ENCODE results near the gene CLDN34. TPM values are rescaled to one million over a fixed set of nuclear protein-coding genes. Genes with fewer than 3 reads are reported as not detected.

Gene CLDN34
- total RNA-seq, 1 experiment from 2014 or later = 0.38 TPM

DNA sequence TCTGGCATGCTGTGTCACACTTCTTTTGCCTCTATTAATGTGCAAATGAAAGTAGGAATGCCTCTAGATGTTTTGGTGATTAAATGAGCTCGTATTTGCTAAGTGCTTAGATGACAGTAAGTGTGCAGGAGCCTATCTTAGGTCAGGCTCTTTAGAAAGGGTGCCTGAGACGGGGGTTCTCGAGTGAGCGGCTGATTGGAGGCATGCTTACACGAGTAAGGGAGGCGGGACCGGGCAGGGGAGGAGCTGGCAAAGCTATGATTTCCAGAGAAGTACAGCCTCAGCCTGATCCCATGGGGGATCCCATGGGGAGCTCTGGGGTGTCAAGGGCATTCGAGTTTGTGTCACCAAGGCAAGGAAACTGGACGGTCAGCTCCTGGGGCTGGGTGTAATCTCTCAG, 44.8 kb downstream of the CLDN34 start:
- CTCF ChIA-PET = no interaction called here
- H3K9me3 Mint-ChIP-seq (ENCODE audit: low read depth, unreplicated experiment) = no peaks in the 10 kb centered on the region
- no peaks in the 10 kb centered on the region for H3K27me3 Mint-ChIP-seq (ENCODE audit: unreplicated experiment)
- TF ChIP-seq, protein P1, sequence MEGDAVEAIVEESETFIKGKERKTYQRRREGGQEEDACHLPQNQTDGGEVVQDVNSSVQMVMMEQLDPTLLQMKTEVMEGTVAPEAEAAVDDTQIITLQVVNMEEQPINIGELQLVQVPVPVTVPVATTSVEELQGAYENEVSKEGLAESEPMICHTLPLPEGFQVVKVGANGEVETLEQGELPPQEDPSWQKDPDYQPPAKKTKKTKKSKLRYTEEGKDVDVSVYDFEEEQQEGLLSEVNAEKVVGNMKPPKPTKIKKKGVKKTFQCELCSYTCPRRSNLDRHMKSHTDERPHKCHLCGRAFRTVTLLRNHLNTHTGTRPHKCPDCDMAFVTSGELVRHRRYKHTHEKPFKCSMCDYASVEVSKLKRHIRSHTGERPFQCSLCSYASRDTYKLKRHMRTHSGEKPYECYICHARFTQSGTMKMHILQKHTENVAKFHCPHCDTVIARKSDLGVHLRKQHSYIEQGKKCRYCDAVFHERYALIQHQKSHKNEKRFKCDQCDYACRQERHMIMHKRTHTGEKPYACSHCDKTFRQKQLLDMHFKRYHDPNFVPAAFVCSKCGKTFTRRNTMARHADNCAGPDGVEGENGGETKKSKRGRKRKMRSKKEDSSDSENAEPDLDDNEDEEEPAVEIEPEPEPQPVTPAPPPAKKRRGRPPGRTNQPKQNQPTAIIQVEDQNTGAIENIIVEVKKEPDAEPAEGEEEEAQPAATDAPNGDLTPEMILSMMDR (IDR thresholded peaks at IDR 0.05; ENCODE audit: unreplicated experiment) = no peak
- no peak for DNase-seq
- H3K36me3 Mint-ChIP-seq (ENCODE audit: insufficient read depth, unreplicated experiment) = peaks cover 27% of the 10 kb centered on the region
- H3K4me1 Mint-ChIP-seq (ENCODE audit: low read depth, unreplicated experiment) = peaks cover 38% of the 10 kb centered on the region
- H3K27ac Mint-ChIP-seq (ENCODE audit: unreplicated experiment) = no peak overlapping the region
- no TSS peak for BruUV-seq (replicated peaks)
- H3K4me3 Mint-ChIP-seq (ENCODE audit: low read depth, unreplicated experiment) = no peak overlapping the region
- intact Hi-C loops (cut with micrococcal nuclease; ENCODE audit: unreplicated experiment) = no loop called here

DNA sequence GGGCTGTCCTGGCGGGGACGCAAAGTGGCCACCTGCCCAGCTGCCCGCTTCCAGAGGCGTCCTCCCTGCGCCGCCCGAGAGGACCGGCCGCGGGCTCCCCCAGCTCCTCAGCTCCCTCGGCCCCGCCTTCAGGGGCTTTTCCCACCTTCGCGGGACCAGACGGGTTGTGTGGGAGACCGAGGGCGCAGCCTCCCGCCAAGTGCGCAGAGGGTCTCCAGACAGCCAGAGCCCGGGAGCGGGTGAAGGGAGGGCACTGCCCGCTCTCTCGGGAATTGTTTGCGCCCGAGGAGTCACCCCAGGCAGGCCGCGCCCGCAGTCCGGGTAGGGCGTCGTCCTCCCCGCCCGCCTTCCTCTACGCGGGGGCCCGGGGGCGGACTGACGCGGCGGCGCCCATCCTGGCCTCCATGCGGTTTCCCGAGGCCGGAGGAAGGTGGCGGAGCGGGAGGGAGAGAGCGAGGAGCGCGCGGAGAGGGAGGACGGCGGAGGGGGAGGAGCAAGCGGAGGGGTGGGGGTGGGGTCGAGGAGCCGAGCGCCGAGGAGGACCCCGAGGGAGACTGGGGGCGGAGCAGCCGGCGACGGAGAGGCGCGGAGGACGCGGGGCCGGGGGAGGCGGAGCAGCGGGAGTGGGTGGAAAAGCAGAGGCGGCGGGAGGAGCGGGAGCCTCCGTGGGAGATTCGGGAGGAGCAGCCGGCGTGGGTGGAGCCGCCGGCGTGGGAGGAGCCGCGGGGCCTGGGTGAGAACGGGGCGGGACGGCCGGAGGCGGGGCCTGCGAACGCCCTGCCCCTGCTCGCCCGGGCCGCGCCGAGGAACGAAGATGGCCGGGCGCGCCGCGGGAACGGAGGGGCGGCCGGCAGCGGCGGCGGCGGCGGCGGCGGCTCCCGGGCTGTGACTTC, 47.5 kb downstream of the CLDN34 start:
- TF ChIP-seq, protein P1 (IDR thresholded peaks at IDR 0.05; ENCODE audit: unreplicated experiment) = no peak
- peak; percentile 95 for DNase-seq
- H3K4me3 Mint-ChIP-seq (ENCODE audit: low read depth, unreplicated experiment) = peak overlapping the region; percentile 69
- CTCF ChIA-PET = interaction anchor here (1.3 kb wide), 1 partner anchor 11 kb away, joined by 3 read pairs; no protein-coding TSS in a partner anchor
- H3K27ac Mint-ChIP-seq (ENCODE audit: unreplicated experiment) = no peak overlapping the region
- H3K4me1 Mint-ChIP-seq (ENCODE audit: low read depth, unreplicated experiment) = peaks cover 34% of the 10 kb centered on the region
- intact Hi-C loops (cut with micrococcal nuclease; ENCODE audit: unreplicated experiment) = loop anchor here (5.0 kb wide), 1 partner anchor 48 kb away; no protein-coding TSS in a partner anchor
- no peaks in the 10 kb centered on the region for H3K9me3 Mint-ChIP-seq (ENCODE audit: low read depth, unreplicated experiment)
- peaks cover 29% of the 10 kb centered on the region for H3K36me3 Mint-ChIP-seq (ENCODE audit: insufficient read depth, unreplicated experiment)
- BruUV-seq (replicated peaks) = no TSS peak
- no peaks in the 10 kb centered on the region for H3K27me3 Mint-ChIP-seq (ENCODE audit: unreplicated experiment)

DNA sequence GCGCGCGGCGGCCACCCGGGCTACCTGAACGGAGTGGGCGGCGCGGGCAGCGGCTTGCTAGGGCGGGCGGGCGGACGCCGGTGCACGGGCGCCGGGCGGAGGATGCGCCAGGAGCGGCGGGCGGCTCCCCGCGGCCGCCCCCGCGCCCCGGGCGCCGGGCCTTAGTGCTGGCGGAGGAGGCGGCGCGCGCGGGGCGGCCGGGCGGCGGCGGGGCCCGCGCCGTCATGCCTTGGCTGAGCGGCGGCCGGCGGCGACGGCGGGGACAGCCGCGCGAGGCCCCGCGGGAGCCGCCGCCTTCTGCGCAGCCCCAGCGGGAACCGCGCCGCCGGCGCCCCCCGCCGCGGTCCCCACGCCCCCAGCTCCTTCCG, 48.2 kb downstream of the CLDN34 start:
- no peaks in the 10 kb centered on the region for H3K27me3 Mint-ChIP-seq (ENCODE audit: unreplicated experiment)

DNA sequence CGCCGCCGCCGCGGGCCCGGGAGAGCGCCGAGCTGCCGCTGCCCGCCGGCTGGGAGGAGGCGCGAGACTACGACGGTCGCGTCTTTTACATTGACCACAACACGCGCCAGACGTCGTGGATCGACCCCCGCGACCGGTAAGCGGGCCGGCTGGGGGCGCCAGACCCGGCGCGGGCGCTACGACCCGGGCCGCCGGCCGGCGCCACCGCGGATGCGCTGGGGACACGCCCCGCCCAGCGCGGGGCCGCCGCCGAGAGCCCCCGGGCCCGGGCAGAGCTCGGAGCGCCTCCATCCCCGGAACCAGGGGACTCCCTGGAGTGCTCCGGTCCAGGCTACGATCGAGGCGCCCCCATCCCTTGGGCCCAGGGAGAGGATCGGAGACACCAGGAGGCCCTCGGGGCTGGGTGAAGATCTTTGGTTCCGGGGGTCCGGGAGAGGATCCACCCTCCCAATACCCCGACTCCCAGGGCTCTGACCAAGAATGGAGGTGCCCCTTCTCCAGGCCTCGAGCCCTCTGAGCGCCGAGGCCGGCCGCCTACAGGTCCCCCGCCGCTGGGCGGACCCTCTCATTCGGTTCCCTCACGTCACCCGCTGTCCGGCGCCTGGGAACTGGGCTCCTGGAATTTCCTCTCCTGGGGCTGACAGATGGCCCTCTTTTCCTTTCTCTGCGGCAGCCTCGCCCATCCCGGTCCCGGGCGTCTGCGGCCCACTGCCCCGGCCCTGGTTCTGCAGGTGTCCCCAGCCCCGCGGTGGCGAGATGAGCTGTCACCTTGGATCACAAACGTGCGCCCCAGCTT, 48.8 kb downstream of the CLDN34 start:
- Mint-ChIP-seq H3K4me3 (ENCODE audit: low read depth, unreplicated experiment) (peak overlapping the region; percentile 75), H3K36me3 (ENCODE audit: insufficient read depth, unreplicated experiment) (peaks cover 29% of the 10 kb centered on the region), H3K27me3 (ENCODE audit: unreplicated experiment) (no peaks in the 10 kb centered on the region), H3K4me1 (ENCODE audit: low read depth, unreplicated experiment) (peaks cover 24% of the 10 kb centered on the region), H3K27ac (ENCODE audit: unreplicated experiment) (peak overlapping the region; percentile 82), H3K9me3 (ENCODE audit: low read depth, unreplicated experiment) (no peaks in the 10 kb centered on the region)
- CTCF ChIA-PET = interaction anchor here (1.4 kb wide), 1 partner anchor 15 kb away, joined by 4 read pairs; no protein-coding TSS in a partner anchor
- intact Hi-C loops (cut with micrococcal nuclease; ENCODE audit: unreplicated experiment) = loop anchor here (5.0 kb wide), 1 partner anchor 46 kb away; no protein-coding TSS in a partner anchor
- BruUV-seq (replicated peaks) = no TSS peak
- TF ChIP-seq, protein P1 (IDR thresholded peaks at IDR 0.05; ENCODE audit: unreplicated experiment) = no peak
- peak; percentile 39 for DNase-seq

More for the DNA sequence above, 48.2 kb downstream of the CLDN34 start:
- H3K9me3 Mint-ChIP-seq (ENCODE audit: low read depth, unreplicated experiment) = no peaks in the 10 kb centered on the region
- peak overlapping the region; percentile 75 for H3K4me3 Mint-ChIP-seq (ENCODE audit: low read depth, unreplicated experiment)
- H3K4me1 Mint-ChIP-seq (ENCODE audit: low read depth, unreplicated experiment) = peaks cover 28% of the 10 kb centered on the region
- TF ChIP-seq, protein P1 (IDR thresholded peaks at IDR 0.05; ENCODE audit: unreplicated experiment) = no peak
- H3K36me3 Mint-ChIP-seq (ENCODE audit: insufficient read depth, unreplicated experiment) = peaks cover 29% of the 10 kb centered on the region
- no peak for DNase-seq
- intact Hi-C loops (cut with micrococcal nuclease; ENCODE audit: unreplicated experiment) = loop anchor here (5.0 kb wide), 1 partner anchor 47 kb away; no protein-coding TSS in a partner anchor
- no TSS peak for BruUV-seq (replicated peaks)
- H3K27ac Mint-ChIP-seq (ENCODE audit: unreplicated experiment) = no peak overlapping the region
- CTCF ChIA-PET = no interaction called here
